GM13976 (cell line): ENCODE measurements around the gene PBRM1.

Source experiments
- DNase-seq: peaks from one replicate; pipeline ENCODE4 v3.0.0; 2012; ENCODE audit warnings: low spot score
- in situ Hi-C: fragments of 300-500 bp; cut with MboI; formaldehyde crosslinking; loops from one replicate; pipeline ENCODE4 v1.12.0; 2022; ENCODE audit warnings: low sequenced_read_pairs, mixed read lengths, inconsistent platforms; ENCODE audit not compliant: unreplicated experiment
- TF ChIP-seq, protein P1 (sequence below): IDR thresholded peaks from 2 replicates; pipeline ENCODE4 v1.5.1; 2012; ENCODE audit warnings: borderline replicate concordance, mild to moderate bottlenecking; ENCODE audit not compliant: insufficient read depth; ENCODE audit errors: extremely low read depth, missing control alignments, control extremely low read depth

PBRM1 gene

DNA sequence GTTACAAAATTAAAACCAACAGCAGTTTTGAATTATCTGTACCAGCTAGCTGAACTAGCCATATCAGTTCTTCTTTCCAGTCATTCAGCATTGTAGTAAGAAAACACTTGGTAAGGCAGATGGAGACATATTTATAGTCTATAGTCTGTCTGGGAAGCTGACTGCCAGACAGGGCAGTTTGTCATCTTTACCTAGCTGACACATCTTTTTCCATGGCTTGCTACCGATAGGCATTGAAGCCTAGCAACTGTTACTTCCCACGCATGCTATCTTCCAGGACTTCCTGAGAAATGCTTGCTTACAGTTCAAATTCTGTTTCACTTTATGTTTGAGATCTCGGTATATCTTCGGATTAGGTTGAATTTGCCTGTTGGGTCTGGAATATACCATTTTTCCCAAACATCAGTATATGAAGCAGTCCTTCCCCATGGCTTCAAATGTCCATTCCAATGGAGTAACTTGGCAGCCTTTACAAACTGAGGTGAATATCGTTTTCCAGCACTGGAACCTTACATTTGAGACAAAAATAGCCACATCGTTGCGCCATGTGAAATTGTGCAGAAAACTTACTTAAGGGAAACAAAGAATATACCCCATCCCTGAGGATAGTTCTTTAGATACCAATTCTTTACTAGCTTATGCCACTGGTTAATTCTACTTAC, 8.9 kb upstream of the PBRM1 start:
- no peak for DNase-seq
- in situ Hi-C loops = no loop called here
- TF ChIP-seq, protein P1, sequence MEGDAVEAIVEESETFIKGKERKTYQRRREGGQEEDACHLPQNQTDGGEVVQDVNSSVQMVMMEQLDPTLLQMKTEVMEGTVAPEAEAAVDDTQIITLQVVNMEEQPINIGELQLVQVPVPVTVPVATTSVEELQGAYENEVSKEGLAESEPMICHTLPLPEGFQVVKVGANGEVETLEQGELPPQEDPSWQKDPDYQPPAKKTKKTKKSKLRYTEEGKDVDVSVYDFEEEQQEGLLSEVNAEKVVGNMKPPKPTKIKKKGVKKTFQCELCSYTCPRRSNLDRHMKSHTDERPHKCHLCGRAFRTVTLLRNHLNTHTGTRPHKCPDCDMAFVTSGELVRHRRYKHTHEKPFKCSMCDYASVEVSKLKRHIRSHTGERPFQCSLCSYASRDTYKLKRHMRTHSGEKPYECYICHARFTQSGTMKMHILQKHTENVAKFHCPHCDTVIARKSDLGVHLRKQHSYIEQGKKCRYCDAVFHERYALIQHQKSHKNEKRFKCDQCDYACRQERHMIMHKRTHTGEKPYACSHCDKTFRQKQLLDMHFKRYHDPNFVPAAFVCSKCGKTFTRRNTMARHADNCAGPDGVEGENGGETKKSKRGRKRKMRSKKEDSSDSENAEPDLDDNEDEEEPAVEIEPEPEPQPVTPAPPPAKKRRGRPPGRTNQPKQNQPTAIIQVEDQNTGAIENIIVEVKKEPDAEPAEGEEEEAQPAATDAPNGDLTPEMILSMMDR = no peak

DNA sequence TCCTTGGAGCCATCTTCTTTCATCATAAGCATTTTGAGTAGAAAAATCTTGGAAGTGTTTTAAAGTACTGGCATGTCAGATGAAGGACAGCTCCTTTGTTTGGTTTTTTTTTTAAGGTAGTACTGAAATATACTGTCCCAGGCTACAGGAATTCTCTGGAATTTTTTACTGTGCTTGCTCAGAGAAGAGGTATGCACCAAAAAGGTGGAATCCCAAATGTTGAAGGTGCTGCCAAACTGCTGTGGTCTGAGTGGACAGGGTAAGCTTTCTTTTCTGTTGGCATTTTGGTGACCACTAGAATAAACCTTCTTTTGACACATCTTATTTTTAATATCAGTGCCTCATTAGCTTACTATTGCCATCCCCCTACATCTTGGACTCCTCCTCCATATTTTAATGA, 7.4 kb upstream of the PBRM1 start:
- no peak for DNase-seq
- in situ Hi-C loops = no loop called here
- TF ChIP-seq, protein P1 = no peak

DNA sequence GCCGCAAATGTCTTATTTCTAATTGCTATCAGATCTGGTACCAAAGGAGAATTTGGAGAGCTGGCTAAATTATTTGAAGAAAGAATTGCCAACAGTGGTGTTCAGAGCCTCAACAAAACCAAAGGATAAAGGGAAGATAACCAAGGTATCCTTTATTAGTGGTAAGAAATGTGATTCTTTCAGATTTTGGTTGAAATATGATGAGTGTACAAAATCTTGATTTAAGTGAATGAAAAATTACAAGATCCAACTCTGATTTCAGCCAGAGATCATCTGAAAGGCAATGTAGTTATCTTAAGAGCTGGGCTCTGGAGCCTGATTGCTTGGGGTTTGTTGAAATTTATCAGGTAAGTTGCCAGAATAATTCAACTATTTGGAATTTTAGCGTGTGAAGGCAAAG, 4.8 kb upstream of the PBRM1 start:
- in situ Hi-C loops = no loop called here

DNA sequence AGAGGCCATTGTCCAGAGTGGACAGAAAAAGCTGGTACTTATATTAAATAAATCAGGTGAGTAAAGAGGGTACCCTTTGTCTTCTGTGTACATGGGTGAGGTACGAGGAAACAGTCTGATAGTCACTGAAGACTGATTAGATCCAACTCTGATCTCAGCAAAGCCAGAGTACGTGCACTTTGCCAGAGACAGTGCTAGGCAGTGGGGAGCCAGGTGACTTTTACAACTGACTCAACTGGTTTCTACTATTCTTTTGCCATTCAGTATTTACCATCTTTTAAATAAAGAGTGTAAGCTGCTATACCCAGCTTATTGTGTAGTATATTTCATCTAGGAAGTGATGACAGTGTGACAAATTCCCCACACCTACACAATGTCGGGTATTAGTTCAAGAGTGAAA, 3.4 kb upstream of the PBRM1 start:
- DNase-seq = no peak
- in situ Hi-C loops = no loop called here
- TF ChIP-seq, protein P1 = no peak

More for the DNA sequence above, 4.8 kb upstream of the PBRM1 start:
- TF ChIP-seq, protein P1 = no peak
- DNase-seq = no peak

DNA sequence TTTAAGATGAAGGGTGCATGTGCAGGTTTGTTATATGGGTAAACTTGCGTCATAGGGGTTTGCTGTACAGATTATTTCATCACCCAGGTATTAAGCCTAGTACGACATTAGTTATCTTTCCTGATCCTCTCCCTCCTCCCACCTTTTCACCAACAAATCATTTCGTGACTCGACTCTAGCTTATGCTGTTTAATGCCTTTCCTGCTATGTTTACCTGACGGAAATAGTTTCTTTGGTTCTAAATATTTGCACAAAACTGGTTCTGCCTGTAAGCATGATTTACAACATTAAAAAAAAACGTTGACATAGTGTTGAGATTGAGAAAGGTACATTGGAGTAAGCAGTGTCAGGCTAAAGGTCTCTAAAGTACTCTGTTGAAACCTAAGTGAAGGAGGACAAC, 2.6 kb upstream of the PBRM1 start:
- TF ChIP-seq, protein P1 = no peak
- DNase-seq = no peak
- in situ Hi-C loops = no loop called here

DNA sequence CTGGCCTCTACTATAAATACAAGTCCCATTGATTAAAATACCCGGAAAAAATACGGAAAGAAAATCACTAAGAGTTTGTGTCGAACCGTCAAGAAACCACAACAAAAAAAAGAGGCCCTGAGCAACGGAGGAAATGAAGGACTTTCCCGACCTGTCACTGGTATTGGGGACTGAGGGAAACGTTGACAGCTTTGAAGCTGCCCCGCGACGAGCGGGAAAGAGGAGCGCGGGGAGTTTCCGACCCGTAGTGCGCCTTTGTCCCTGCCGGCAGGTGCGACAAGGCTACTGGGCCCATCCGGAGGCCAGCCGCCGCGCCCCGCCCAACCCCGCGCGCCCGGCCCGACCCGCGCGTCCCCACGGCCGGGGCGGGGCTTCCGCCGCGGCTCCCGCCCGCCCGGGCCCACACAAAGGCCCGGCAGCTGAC, 416 bp downstream of the PBRM1 start:
- TF ChIP-seq, protein P1 = no peak
- in situ Hi-C loops = no loop called here
- peak; percentile 94 for DNase-seq
